GM23338 (cell line): ENCODE data around the gene PARVA. TPM values are rescaled to one million over a fixed set of nuclear protein-coding genes. Genes with fewer than 3 reads are reported as not detected.

ENCODE experiments used
- ATAC-seq: fragments of 200-7000 bp; cut with Tn5 transposase; 3 replicates; pipeline ENCODE4 v1.9.1; 2020
- DNase-seq: peaks from one replicate; pipeline ENCODE4 v3.0.0-alpha.2; 2015; ENCODE audit warnings: low spot score
- H2AFZ ChIP-seq: fragments of 200-600 bp; sonication (generic); 2 replicates; pipeline ENCODE4 v1.8.0; 2016; ENCODE audit warnings: antibody characterized with exemption, mild to moderate bottlenecking, moderate library complexity
- H3F3A ChIP-seq: fragments of 200-600 bp; sonication (generic); replicated peaks from 2 replicates; pipeline ENCODE4 v1.8.0; 2017; ENCODE audit warnings: antibody characterized with exemption, mixed run types, low read depth
- H3K27ac ChIP-seq: fragments of 200-600 bp; sonication (generic); 2 replicates; pipeline ENCODE4 v1.6.1; 2016; ENCODE audit warnings: low read depth
- H3K27me3 ChIP-seq: fragments of 200-600 bp; sonication (generic); 2 replicates; pipeline ENCODE4 v1.8.0; 2016; ENCODE audit warnings: mild to moderate bottlenecking, mixed run types, moderate library complexity; ENCODE audit not compliant: insufficient read depth
- H3K36me3 ChIP-seq: fragments of 200-600 bp; sonication (generic); 2 replicates; pipeline ENCODE4 v1.8.0; 2016; ENCODE audit warnings: mild to moderate bottlenecking; ENCODE audit not compliant: insufficient read depth
- H3K4me1 ChIP-seq: fragments of 200-600 bp; sonication (generic); 2 replicates; pipeline ENCODE4 v1.8.0; 2016; ENCODE audit warnings: mild to moderate bottlenecking, moderate library complexity; ENCODE audit not compliant: insufficient read depth
- H3K4me2 ChIP-seq: fragments of 200-600 bp; sonication (generic); 2 replicates; pipeline ENCODE4 v1.7.1; 2017; ENCODE audit warnings: mixed run types
- H3K4me3 ChIP-seq: fragments of 200-600 bp; sonication (generic); 2 replicates; pipeline ENCODE4 v1.6.1; 2016; ENCODE audit warnings: mixed run types
- H3K79me2 ChIP-seq: fragments of 200-600 bp; sonication (generic); replicated peaks from 2 replicates; pipeline ENCODE4 v1.8.0; 2017; ENCODE audit warnings: mild to moderate bottlenecking; ENCODE audit not compliant: insufficient read depth
- H3K9me2 ChIP-seq: fragments of 200-600 bp; sonication (generic); 2 replicates; pipeline ENCODE4 v1.8.0; 2017; ENCODE audit not compliant: insufficient read depth
- H4K20me1 ChIP-seq: fragments of 200-600 bp; sonication (generic); replicated peaks from 2 replicates; pipeline ENCODE4 v1.8.0; 2017; ENCODE audit warnings: mild to moderate bottlenecking; ENCODE audit not compliant: insufficient read depth
- H3K27ac Mint-ChIP-seq: 2 replicates; pipeline ENCODE4 v1.8.0; 2020; ENCODE audit warnings: inconsistent platforms, mild to moderate bottlenecking, moderate library complexity, mixed read lengths
- H3K27me3 Mint-ChIP-seq: 3 replicates; pipeline ENCODE4 v1.8.0; 2022; ENCODE audit warnings: low read depth, mild to moderate bottlenecking, moderate library complexity, mixed read lengths, inconsistent platforms; ENCODE audit not compliant: insufficient read depth, poor library complexity
- H3K36me3 Mint-ChIP-seq: 3 replicates; pipeline ENCODE4 v1.8.0; 2021; ENCODE audit warnings: low read depth, mild to moderate bottlenecking, inconsistent platforms, moderate library complexity, mixed read lengths
- H3K4me1 Mint-ChIP-seq: 3 replicates; pipeline ENCODE4 v1.8.0; 2020; ENCODE audit warnings: mild to moderate bottlenecking, inconsistent platforms, mixed read lengths
- H3K4me3 Mint-ChIP-seq: 3 replicates; pipeline ENCODE4 v1.8.0; 2021; ENCODE audit warnings: moderate library complexity, mild to moderate bottlenecking, inconsistent platforms, mixed read lengths
- H3K9me3 Mint-ChIP-seq: 3 replicates; pipeline ENCODE4 v1.8.0; 2020; ENCODE audit warnings: moderate library complexity, mild to moderate bottlenecking, inconsistent platforms, mixed read lengths
- CTCF ChIP-seq, 2 experiments: fragments of 200-600 bp in 1 of 2; sonication (generic) in 1 of 2; conservative IDR thresholded peaks; 2 replicates each; pipeline versions ENCODE4 v1.5.1 to v1.6.1; 2016 to 2017; ENCODE audit warnings: antibody characterized with exemption in 2 of 2, low read depth in 2 of 2, mild to moderate bottlenecking in 2 of 2, moderate library complexity in 1 of 2
- EZH2 ChIP-seq: fragments of 200-600 bp; sonication (generic); IDR thresholded peaks from one replicate; pipeline ENCODE4 v1.8.0; 2017; ENCODE audit warnings: antibody characterized with exemption, mild to moderate bottlenecking, low read depth; ENCODE audit not compliant: unreplicated experiment
- EZH2phosphoT487 ChIP-seq: fragments of 200-600 bp; sonication (generic); IDR thresholded peaks from one replicate; pipeline ENCODE4 v1.8.1; 2018; ENCODE audit warnings: antibody characterized with exemption; ENCODE audit not compliant: unreplicated experiment
- JUNB ChIP-seq: IDR thresholded peaks from one replicate; pipeline ENCODE4 v1.6.1; 2016; ENCODE audit warnings: antibody characterized with exemption; ENCODE audit not compliant: unreplicated experiment
- NANOG ChIP-seq: IDR thresholded peaks from 2 replicates; pipeline ENCODE4 v1.6.1; 2016; ENCODE audit warnings: antibody characterized with exemption, borderline replicate concordance
- POLR2AphosphoS5 ChIP-seq: IDR thresholded peaks from 2 replicates; pipeline ENCODE4 v1.6.1; 2016; ENCODE audit warnings: antibody characterized with exemption, low read depth
- REST ChIP-seq: IDR thresholded peaks from one replicate; pipeline ENCODE4 v1.6.1; 2018; ENCODE audit warnings: antibody characterized with exemption; ENCODE audit not compliant: unreplicated experiment
- STAT1 ChIP-seq: IDR thresholded peaks from one replicate; pipeline ENCODE4 v1.6.1; 2016; ENCODE audit warnings: antibody characterized with exemption; ENCODE audit not compliant: unreplicated experiment
- ZNF114 ChIP-seq: fragments of 250-450 bp; sonication (Bioruptor Pico); IDR thresholded peaks from 2 replicates; pipeline ENCODE4 v1.5.0; 2020; ENCODE audit warnings: mild to moderate bottlenecking, moderate library complexity
- ZNF331 ChIP-seq: fragments of 250-450 bp; sonication (Bioruptor Pico); IDR thresholded peaks from 2 replicates; pipeline ENCODE4 v1.5.0; 2020; ENCODE audit warnings: low read depth, mild to moderate bottlenecking, moderate library complexity
- polyA plus RNA-seq: library from polyadenylated mRNA; unstranded; fragments of >200 nt; fragmentation: Nextera tagmentation; extraction: Ambion mirVana; gene quantifications from 2 replicates; pipeline ENCODE4 v1.2.1, GENCODE V29; 2016
- total RNA-seq: library from RNA; depleted of rRNA; stranded (reverse); fragments of >200 nt; shearing (Covaris generic); gene quantifications from 2 replicates; pipeline ENCODE4 v1.2.3, GENCODE V29; 2014

The PARVA gene
- total and polyA plus RNA-seq, 2 experiments from 2014 or later = 5.8 to 6.9 TPM

DNA sequence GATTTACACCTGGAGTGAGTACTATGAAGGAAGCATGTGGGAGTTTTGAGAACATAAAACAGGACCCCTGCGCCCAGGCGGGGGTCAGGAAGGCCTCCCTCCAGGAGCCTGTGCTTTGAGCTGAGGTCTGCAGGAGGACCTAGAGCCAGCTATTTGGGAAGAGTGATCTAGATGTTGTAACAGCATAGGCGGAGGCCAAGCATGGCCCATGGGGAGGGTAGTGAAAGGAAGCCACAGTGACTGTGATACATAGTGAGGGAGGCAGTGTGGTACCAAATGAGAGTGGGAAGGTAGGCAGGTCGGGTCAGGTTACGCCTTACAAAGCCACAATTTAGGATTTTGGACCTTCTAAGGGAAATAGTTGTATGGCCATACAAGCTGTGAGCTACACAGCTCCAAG lies 147.5 kb downstream of the PARVA start (continued):
- no peak for TF ChIP-seq ZNF331 (CRISPR knock-in tag)
- TF ChIP-seq JUNB = no peak
- no peak for TF ChIP-seq CTCF (conservative IDR thresholded peaks at IDR 0.05; ENCODE audit: low read depth in 2 of 2)
- no peak for TF ChIP-seq EZH2phosphoT487
- no peak for TF ChIP-seq NANOG
- no peak for TF ChIP-seq STAT1
- no peak for TF ChIP-seq ZNF114 (CRISPR knock-in tag)
- no peak for TF ChIP-seq REST

- Histone ChIP-seq H4K20me1 (no peaks in the 10 kb centered on the region), H2AFZ (no peak overlapping the region), H3K4me1 (no peaks in the 10 kb centered on the region), H3K27ac (no peak overlapping the region), H3F3A (no peaks in the 10 kb centered on the region), H3K4me2 (no peak overlapping the region), H3K27me3 (no peaks in the 10 kb centered on the region), H3K36me3 (no peaks in the 10 kb centered on the region), H3K9me2 (no peaks in the 10 kb centered on the region), H3K79me2 (no peaks in the 10 kb centered on the region), H3K4me3 (no peak overlapping the region)
- H3K36me3 Mint-ChIP-seq = no peaks in the 10 kb centered on the region
- H3K9me3 Mint-ChIP-seq = no peaks in the 10 kb centered on the region
- no peak overlapping the region for H3K27ac Mint-ChIP-seq
- ATAC-seq = no peak
- TF ChIP-seq STAT1 (no peak), POLR2AphosphoS5 (no peak), ZNF114 (CRISPR knock-in tag) (no peak), REST (no peak), EZH2 (no peak), EZH2phosphoT487 (no peak), ZNF331 (CRISPR knock-in tag) (no peak), CTCF (conservative IDR thresholded peaks at IDR 0.05; ENCODE audit: low read depth in 2 of 2) (no peak)
- peaks cover 6% of the 10 kb centered on the region for H3K27me3 Mint-ChIP-seq
- H3K4me3 Mint-ChIP-seq = no peak overlapping the region
- DNase-seq = no peak
- H3K4me1 Mint-ChIP-seq = no peaks in the 10 kb centered on the region
These were observed 148.2 kb downstream of the PARVA start for GRCh38 chr11:12525466-12526055.
